Stimulated activated CD8-positive, alpha-beta memory T cell treated with anti-CD3 and anti-CD28 coated beads, Interleukin-7, amount 100 ng/mL, for 24 hours (primary cell): ENCODE results near the gene NUAK1.

Experiments
- DNase-seq: peaks from one replicate; pipeline ENCODE4 v3.0.0-alpha.2; 2020; ENCODE audit warnings: low read depth

The NUAK1 gene

GRCh38 chr12:106130474-106131113 lies 8.2 kb downstream of the NUAK1 start:
- no peak for DNase-seq

GRCh38 chr12:106128585-106129328 lies 10.0 kb downstream of the NUAK1 start:
- no peak for DNase-seq

- no peak for DNase-seq
These were observed 11.2 kb downstream of the NUAK1 start for GRCh38 chr12:106127338-106128126.

- DNase-seq = no peak
These were observed 12.1 kb downstream of the NUAK1 start for GRCh38 chr12:106126441-106127337.

- DNase-seq = no peak
These were observed 13.2 kb downstream of the NUAK1 start for GRCh38 chr12:106125351-106126095.

- DNase-seq = no peak
These were observed 15.1 kb downstream of the NUAK1 start for GRCh38 chr12:106123551-106124081.

GRCh38 chr12:106123110-106123509 lies 15.6 kb downstream of the NUAK1 start:
- no peak for DNase-seq

- no peak for DNase-seq
These were observed 16.8 kb downstream of the NUAK1 start for GRCh38 chr12:106122004-106122403.

GRCh38 chr12:106120519-106121105 lies 18.1 kb downstream of the NUAK1 start:
- no peak for DNase-seq

- no peak for DNase-seq
These were observed 19.5 kb downstream of the NUAK1 start for GRCh38 chr12:106119301-106119700.

GRCh38 chr12:106118381-106119130 lies 20.2 kb downstream of the NUAK1 start:
- no peak for DNase-seq

- no peak for DNase-seq
These were observed 23.3 kb downstream of the NUAK1 start for GRCh38 chr12:106115440-106115839.

- DNase-seq = no peak
These were observed 24.2 kb downstream of the NUAK1 start for GRCh38 chr12:106114447-106115068.

GRCh38 chr12:106113824-106114446 lies 24.8 kb downstream of the NUAK1 start:
- DNase-seq = no peak

GRCh38 chr12:106113446-106113823 lies 25.3 kb downstream of the NUAK1 start:
- DNase-seq = no peak

GRCh38 chr12:106113042-106113441 lies 25.7 kb downstream of the NUAK1 start:
- no peak for DNase-seq

- no peak for DNase-seq
These were observed 26.5 kb downstream of the NUAK1 start for GRCh38 chr12:106112145-106112821.

GRCh38 chr12:106110626-106111300 lies 28.0 kb downstream of the NUAK1 start:
- no peak for DNase-seq
